H1 (cell line): ENCODE results near the gene ZDHHC17.

Experiments
- BRCA1 ChIP-seq: IDR thresholded peaks from 2 replicates; pipeline ENCODE4 v1.6.1; 2012; ENCODE audit warnings: low read depth, low read length, improper control_type of control experiment
- EP300 ChIP-seq, 2 experiments: IDR thresholded peaks; 1 replicate in 1 of 2; 2 replicates in 1 of 2; pipeline ENCODE4 v1.6.1; 2011 to 2012; ENCODE audit warnings: low read depth in 2 of 2, low read length in 2 of 2, mild to moderate bottlenecking in 2 of 2, borderline replicate concordance in 1 of 2, inconsistent platforms in 1 of 2, moderate library complexity in 1 of 2
- POLR2AphosphoS5 ChIP-seq: IDR thresholded peaks from 2 replicates; pipeline ENCODE4 v1.6.1; 2011; ENCODE audit warnings: low read depth, low read length
- TF ChIP-seq, protein P1 (sequence below), 3 experiments: IDR thresholded peaks; 1 replicate in 2 of 3; 2 replicates in 1 of 3; pipeline versions ENCODE4 v1.5.1 to v1.6.1; 2011; ENCODE audit warnings: low read length in 3 of 3, mild to moderate bottlenecking in 3 of 3, inconsistent platforms in 2 of 3, low read depth in 1 of 3, moderate library complexity in 1 of 3; ENCODE audit not compliant: insufficient read depth in 1 of 3; ENCODE audit errors: control extremely low read depth in 1 of 3

DNA sequence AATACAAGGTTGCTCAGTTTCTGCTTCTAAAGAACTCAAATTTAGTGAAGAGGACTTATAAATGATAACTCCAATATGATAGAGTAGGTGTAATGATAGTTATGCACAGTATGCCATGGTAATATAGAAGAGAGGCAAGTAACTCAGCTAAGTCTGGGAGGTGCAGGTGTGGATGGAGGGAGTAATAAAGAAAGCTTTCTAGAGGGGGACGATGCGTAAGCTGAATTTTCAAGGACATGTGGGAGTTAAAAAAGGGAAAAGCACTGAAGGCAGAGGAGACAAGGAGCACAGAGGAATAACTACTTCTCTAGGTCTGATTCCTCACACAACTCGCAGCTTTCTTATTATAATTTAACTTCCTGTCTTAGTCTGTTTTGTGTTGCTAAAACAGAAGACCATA, 49.1 kb upstream of the ZDHHC17 start:
- TF ChIP-seq BRCA1 = no peak
- no peak for TF ChIP-seq POLR2AphosphoS5
- TF ChIP-seq, protein P1, sequence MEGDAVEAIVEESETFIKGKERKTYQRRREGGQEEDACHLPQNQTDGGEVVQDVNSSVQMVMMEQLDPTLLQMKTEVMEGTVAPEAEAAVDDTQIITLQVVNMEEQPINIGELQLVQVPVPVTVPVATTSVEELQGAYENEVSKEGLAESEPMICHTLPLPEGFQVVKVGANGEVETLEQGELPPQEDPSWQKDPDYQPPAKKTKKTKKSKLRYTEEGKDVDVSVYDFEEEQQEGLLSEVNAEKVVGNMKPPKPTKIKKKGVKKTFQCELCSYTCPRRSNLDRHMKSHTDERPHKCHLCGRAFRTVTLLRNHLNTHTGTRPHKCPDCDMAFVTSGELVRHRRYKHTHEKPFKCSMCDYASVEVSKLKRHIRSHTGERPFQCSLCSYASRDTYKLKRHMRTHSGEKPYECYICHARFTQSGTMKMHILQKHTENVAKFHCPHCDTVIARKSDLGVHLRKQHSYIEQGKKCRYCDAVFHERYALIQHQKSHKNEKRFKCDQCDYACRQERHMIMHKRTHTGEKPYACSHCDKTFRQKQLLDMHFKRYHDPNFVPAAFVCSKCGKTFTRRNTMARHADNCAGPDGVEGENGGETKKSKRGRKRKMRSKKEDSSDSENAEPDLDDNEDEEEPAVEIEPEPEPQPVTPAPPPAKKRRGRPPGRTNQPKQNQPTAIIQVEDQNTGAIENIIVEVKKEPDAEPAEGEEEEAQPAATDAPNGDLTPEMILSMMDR (IDR thresholded peaks at IDR 0.05; ENCODE audit: control extremely low read depth in 1 of 3, insufficient read depth in 1 of 3, low read depth in 1 of 3, low read length in 3 of 3) = no peak
- TF ChIP-seq EP300 (IDR thresholded peaks at IDR 0.05; ENCODE audit: borderline replicate concordance in 1 of 2, low read depth in 2 of 2, low read length in 2 of 2) = no peak
